K562 (cell line): ENCODE results near the gene CRADD. TPM values are rescaled to one million over a fixed set of nuclear protein-coding genes. Genes with fewer than 3 reads are reported as not detected.
A peak's percentile ranks its signal among the peaks of the same experiment; 100 is the strongest.

Experiments used
- ATAC-seq: fragments of 200-7000 bp; cut with Tn5 transposase; 3 replicates; pipeline ENCODE4 v1.9.1; 2020; ENCODE audit warnings: moderate library complexity
- BruUV-seq: library from RNA; stranded (reverse); fragments of 400-500 nt; replicated peaks from 2 replicates; lab custom pipeline; 2021; lab: Mats Ljungman, UMichigan
- CTCF ChIA-PET: fragments of 300-600 bp; formaldehyde crosslinking; extraction: SDS; loops from one replicate; lab custom pipeline; 2021; ENCODE audit warnings: low intra/inter-chr PET ratio; lab: Yijun Ruan, JAX
- POLR2A ChIA-PET: fragments of 300-600, 350-650 bp; sonication (Branson Sonifier 250); formaldehyde crosslinking; extraction: SDS; loops from one replicate; lab custom pipeline; 2021; ENCODE audit warnings: antibody characterized with exemption, inconsistent platforms; lab: Yijun Ruan, JAX
- DNase-seq, 4 experiments: peaks; one replicate each; pipeline versions ENCODE4 v3.0.0 to v3.0.0-alpha.2; 2011 to 2018; ENCODE audit warnings: low spot score in 3 of 4, mixed read lengths in 3 of 4; ENCODE audit errors: extremely low read depth in 1 of 4
- FAIRE-seq: peaks from 2 replicates; lab custom pipeline; 2011; peaks lifted over from hg19 to GRCh38; lab: Jason Lieb, UNC
- H2AFZ ChIP-seq: 2 replicates; pipeline ENCODE4 v1.6.0; 2011; ENCODE audit warnings: low read depth, low read length, control low read depth, inconsistent platforms
- H3K27ac ChIP-seq: fragments of 200-600 bp; 3 replicates; pipeline ENCODE4 v1.8.0; 2011; ENCODE audit warnings: low read depth, mild to moderate bottlenecking, control low read depth, inconsistent platforms, low read length, moderate library complexity, mixed read lengths; ENCODE audit errors: extremely low read depth
- H3K27me3 ChIP-seq, 2 experiments: fragments of 300-600 bp in 1 of 2; 2 replicates in 1 of 2; 3 replicates in 1 of 2; pipeline versions ENCODE4 v1.6.0 to v1.8.0; 2011; ENCODE audit warnings: inconsistent platforms in 2 of 2, low read length in 2 of 2, mild to moderate bottlenecking in 1 of 2, mixed read lengths in 1 of 2, moderate library complexity in 1 of 2; ENCODE audit not compliant: control insufficient read depth in 2 of 2, insufficient read depth in 2 of 2
- H3K36me3 ChIP-seq: fragments of 300-600 bp; 3 replicates; pipeline ENCODE4 v1.8.0; 2011; ENCODE audit warnings: mild to moderate bottlenecking, low read length, inconsistent platforms; ENCODE audit not compliant: control insufficient read depth, insufficient read depth
- H3K4me1 ChIP-seq, 2 experiments: fragments of 200-600 bp in 1 of 2; replicated peaks in 1 of 2; 2 replicates in 1 of 2; 3 replicates in 1 of 2; pipeline versions ENCODE4 v1.5.1 to v1.8.0; 2011; ENCODE audit warnings: inconsistent platforms in 2 of 2, low read length in 2 of 2, mild to moderate bottlenecking in 1 of 2, mixed read lengths in 1 of 2, moderate library complexity in 1 of 2; ENCODE audit not compliant: control insufficient read depth in 2 of 2, insufficient read depth in 2 of 2
- H3K4me2 ChIP-seq: 2 replicates; pipeline ENCODE4 v1.6.1; 2011; ENCODE audit warnings: low read length, control low read depth, inconsistent platforms, mixed read lengths; ENCODE audit not compliant: insufficient read depth
- H3K4me3 ChIP-seq: fragments of 200-600 bp; sonication (generic), shearing (Covaris generic); 2 replicates; pipeline ENCODE4 v1.5.1; 2016; ENCODE audit warnings: control low read depth, inconsistent platforms
- H3K79me2 ChIP-seq: fragments of 200-600 bp; 3 replicates; pipeline ENCODE4 v1.8.0; 2011; ENCODE audit warnings: low read length, inconsistent platforms; ENCODE audit not compliant: control insufficient read depth, insufficient read depth
- H3K9ac ChIP-seq, 2 experiments: 2 replicates each; pipeline versions ENCODE4 v1.6.0 to v1.6.1; 2011; ENCODE audit warnings: low read depth in 2 of 2, low read length in 2 of 2, control low read depth in 1 of 2, inconsistent platforms in 1 of 2, mild to moderate bottlenecking in 1 of 2, mixed read lengths in 1 of 2; ENCODE audit not compliant: insufficient read depth in 1 of 2
- H3K9me1 ChIP-seq: one replicate; pipeline ENCODE4 v1.6.0; 2011; ENCODE audit warnings: inconsistent platforms, mild to moderate bottlenecking, low read length, moderate library complexity; ENCODE audit not compliant: control insufficient read depth, insufficient read depth
- H3K9me3 ChIP-seq: replicated peaks from 2 replicates; pipeline ENCODE4 v1.5.1; 2011; ENCODE audit warnings: low read depth, low read length, inconsistent platforms; ENCODE audit not compliant: control insufficient read depth, insufficient read depth
- H4K20me1 ChIP-seq: replicated peaks from 2 replicates; pipeline ENCODE4 v1.6.1; 2011; ENCODE audit warnings: low read length, inconsistent platforms, mixed read lengths; ENCODE audit not compliant: control insufficient read depth, insufficient read depth
- CBFA2T2 ChIP-seq: fragments of 450-650 bp; conservative IDR thresholded peaks from 2 replicates; pipeline ENCODE4 v1.6.1; 2017; ENCODE audit warnings: mild to moderate bottlenecking
- CEBPB ChIP-seq: fragments of 450-650 bp; IDR thresholded peaks from 2 replicates; pipeline ENCODE4 v1.6.1; 2016; ENCODE audit warnings: missing genetic modification characterization, missing compliant biosample characterization
- CEBPG ChIP-seq, 3 experiments: fragments of 200-800 bp in 1 of 3; sonication (Bioruptor generic) in 1 of 3; sonication (generic) in 1 of 3; formaldehyde crosslinking in 1 of 3; IDR thresholded peaks in 2 of 3; conservative IDR thresholded peaks in 1 of 3; 2 replicates each; pipeline versions ENCODE4 v1.6.1 to v1.8.0; 2016 to 2022; ENCODE audit warnings: missing compliant biosample characterization in 2 of 3, missing genetic modification characterization in 2 of 3, mild to moderate bottlenecking in 1 of 3, missing genetic modification reagents in 1 of 3
- CHD2 ChIP-seq: IDR thresholded peaks from 2 replicates; pipeline ENCODE4 v1.6.1; 2011; ENCODE audit warnings: low read depth, low read length
- MCM7 ChIP-seq, 2 experiments: fragments of 450-650 bp; IDR thresholded peaks; 2 replicates each; pipeline ENCODE4 v1.6.1; 2016 to 2018
- NBN ChIP-seq: fragments of 450-650 bp; IDR thresholded peaks from 2 replicates; pipeline ENCODE4 v1.6.1; 2016; ENCODE audit warnings: low read depth, mild to moderate bottlenecking
- PHF8 ChIP-seq: fragments of 200-600 bp; sonication (generic); IDR thresholded peaks from 2 replicates; pipeline ENCODE4 v1.6.1; 2012; ENCODE audit warnings: mixed run types, mild to moderate bottlenecking, inconsistent platforms, low read length, moderate library complexity, borderline replicate concordance
- WGBS: fragments of 100-300 bp; shearing (Covaris generic); methylation state at CpG from one replicate; pipeline ENCODE4 v1.1.6; 2016; ENCODE audit warnings: low coverage, mixed read lengths; ENCODE audit not compliant: insufficient coverage; ENCODE audit errors: missing lambda C conversion rate; 5-methylcytosine and 5-hydroxymethylcytosine counted together
- in situ Hi-C: fragments of 300-500 bp; cut with MboI; formaldehyde crosslinking; loops from 4 replicates; pipeline ENCODE4 v1.15.0; 2018; ENCODE audit warnings: inconsistent platforms, mixed read lengths
- intact Hi-C: fragments of 100-400 bp; cut with micrococcal nuclease; formaldehyde crosslinking; loops from 2 replicates; pipeline ENCODE4 v1.14.2; 2022
- polyA plus RNA-seq, 8 experiments: library from polyadenylated mRNA; depleted of rRNA in 4 of 8; stranded (reverse) in 5 of 8; unstranded in 3 of 8; fragments of >200 nt; fragmentation: Nextera tagmentation in 2 of 8; fragmentation: Illumina TruSeq in 1 of 8; extraction: Ambion mirVana in 2 of 8; extraction: Trizol in 1 of 8; gene quantifications; 2 replicates each; pipeline versions ENCODE4 v1.2.1 to v1.2.3, GENCODE V29; 2011 to 2014; ENCODE audit warnings: inconsistent platforms in 1 of 8, missing spikeins in 1 of 8
- total RNA-seq, 7 experiments: library from RNA; depleted of rRNA in 6 of 7; stranded (reverse); fragments of >200 nt in 6 of 7; fragmentation: Illumina TruSeq in 2 of 7; extraction: Trizol in 2 of 7; gene quantifications; 2 replicates each; pipeline versions ENCODE4 v1.2.1 to v1.2.3, GENCODE V29; 2011 to 2021; ENCODE audit warnings: low replicate concordance in 1 of 7
- TF ChIP-seq, protein P1 (sequence below): sonication (generic); formaldehyde crosslinking; IDR thresholded peaks from 2 replicates; pipeline ENCODE4 v1.5.0; 2020; ENCODE audit warnings: missing genetic modification reagents

Gene CRADD
- total and polyA plus RNA-seq, 9 of the 15 experiments (the other 6 are each of a cell fraction or from before 2014, with no cell fraction given) = 20.5 to 41.1 (median 25.9) TPM

DNA sequence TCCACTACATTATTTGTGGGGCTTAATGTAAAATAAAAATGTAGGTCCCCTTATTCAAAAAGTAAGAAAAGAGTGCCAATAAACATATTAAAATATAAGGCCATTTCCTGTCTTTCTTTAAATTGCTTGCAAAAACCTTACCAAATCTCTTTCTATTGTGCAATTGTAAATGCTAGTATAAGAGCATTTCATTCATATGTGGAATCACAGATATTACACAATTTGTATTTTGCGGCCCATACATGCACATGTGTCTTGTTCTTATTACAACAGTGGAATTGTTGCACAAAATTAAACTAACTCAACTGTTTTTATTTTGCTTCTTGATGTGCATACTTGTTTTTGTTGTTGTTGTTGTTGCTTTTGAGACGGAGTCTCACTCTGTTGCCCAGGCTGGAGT is 20.1 kb upstream of the CRADD start:
- Histone ChIP-seq H3K9me3 (no peaks in the 10 kb centered on the region), H3K4me1 (peaks cover 0 to 12% of the 10 kb centered on the region in 2 experiments; a peak in 3 of 5 replicates), H4K20me1 (no peaks in the 10 kb centered on the region), H3K9me1 (no peaks in the 10 kb centered on the region), H2AFZ (no peak overlapping the region), H3K4me2 (no peak overlapping the region), H3K36me3 (no peaks in the 10 kb centered on the region), H3K4me3 (no peak overlapping the region), H3K27ac (no peak overlapping the region), H3K79me2 (no peaks in the 10 kb centered on the region)
- intact Hi-C loops = no loop called here
- BruUV-seq = no TSS peak
- CTCF ChIA-PET = no interaction called here
- 93% methylated on average over 2 of the region's 2 CpGs for WGBS
- no peak for FAIRE-seq
- peak; percentile 66 for TF ChIP-seq CEBPB (tag)
- TF ChIP-seq CBFA2T2 = no peak
- no peak for TF ChIP-seq CEBPG (CRISPR knock-in tag; IDR thresholded peaks at IDR 0.05)
- peak in 1 of 2 experiments; percentile 43; a peak in 2 of 4 replicates for TF ChIP-seq CEBPG (tag; conservative IDR thresholded peaks at IDR 0.05 in 1 of 2, IDR thresholded peaks at IDR 0.05 in 1 of 2)
- TF ChIP-seq, all 486 proteins: peak for 2
- ATAC-seq = no peak
- POLR2A ChIA-PET = no interaction called here
- Histone ChIP-seq H3K9ac (no peak overlapping the region), H3K27me3 (no peaks in the 10 kb centered on the region)
- in situ Hi-C loops = no loop called here
- DNase-seq = no peak

GRCh38 chr12:93661021-93661420 is 16.2 kb upstream of the CRADD start:
- Histone ChIP-seq H3K9me1 (no peaks in the 10 kb centered on the region), H3K79me2 (no peaks in the 10 kb centered on the region), H3K27me3 (no peaks in the 10 kb centered on the region), H3K4me3 (no peak overlapping the region), H3K36me3 (no peaks in the 10 kb centered on the region), H3K9me3 (no peaks in the 10 kb centered on the region), H2AFZ (peak overlapping the region; percentile 4), H3K4me2 (no peak overlapping the region), H3K9ac (no peak overlapping the region), H3K4me1 (peaks cover 0 to 19% of the 10 kb centered on the region in 2 experiments; a peak in 3 of 5 replicates), H4K20me1 (no peaks in the 10 kb centered on the region), H3K27ac (no peak overlapping the region)
- intact Hi-C loops = no loop called here
- ATAC-seq = no peak
- no TSS peak for BruUV-seq
- ChIA-PET POLR2A (interaction anchor here (2.5 kb wide), 1 partner anchor 16 kb away, joined by 14 read pairs; the partner anchor contains the start of gene CRADD), CTCF (no interaction called here)
- WGBS = 32% methylated on average over 3 of the region's 3 CpGs
- in situ Hi-C loops = no loop called here
- no peak for FAIRE-seq
- no peak for DNase-seq
- no peak for TF ChIP-seq CHD2
- no peak for TF ChIP-seq PHF8
- no peak for TF ChIP-seq MCM7 (IDR thresholded peaks at IDR 0.05)
- TF ChIP-seq, protein P1, sequence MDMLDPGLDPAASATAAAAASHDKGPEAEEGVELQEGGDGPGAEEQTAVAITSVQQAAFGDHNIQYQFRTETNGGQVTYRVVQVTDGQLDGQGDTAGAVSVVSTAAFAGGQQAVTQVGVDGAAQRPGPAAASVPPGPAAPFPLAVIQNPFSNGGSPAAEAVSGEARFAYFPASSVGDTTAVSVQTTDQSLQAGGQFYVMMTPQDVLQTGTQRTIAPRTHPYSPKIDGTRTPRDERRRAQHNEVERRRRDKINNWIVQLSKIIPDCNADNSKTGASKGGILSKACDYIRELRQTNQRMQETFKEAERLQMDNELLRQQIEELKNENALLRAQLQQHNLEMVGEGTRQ (CRISPR knock-in tag) = no peak
- TF ChIP-seq NBN = no peak
